GM12872 (cell line): ENCODE results near the gene TMEM108.

ENCODE experiments used
- TF ChIP-seq, protein P1 (sequence below): IDR thresholded peaks from 3 replicates; pipeline ENCODE4 v1.5.1; 2011; ENCODE audit warnings: low read depth, mild to moderate bottlenecking, low read length, moderate library complexity; ENCODE audit not compliant: insufficient read depth

The TMEM108 gene

DNA sequence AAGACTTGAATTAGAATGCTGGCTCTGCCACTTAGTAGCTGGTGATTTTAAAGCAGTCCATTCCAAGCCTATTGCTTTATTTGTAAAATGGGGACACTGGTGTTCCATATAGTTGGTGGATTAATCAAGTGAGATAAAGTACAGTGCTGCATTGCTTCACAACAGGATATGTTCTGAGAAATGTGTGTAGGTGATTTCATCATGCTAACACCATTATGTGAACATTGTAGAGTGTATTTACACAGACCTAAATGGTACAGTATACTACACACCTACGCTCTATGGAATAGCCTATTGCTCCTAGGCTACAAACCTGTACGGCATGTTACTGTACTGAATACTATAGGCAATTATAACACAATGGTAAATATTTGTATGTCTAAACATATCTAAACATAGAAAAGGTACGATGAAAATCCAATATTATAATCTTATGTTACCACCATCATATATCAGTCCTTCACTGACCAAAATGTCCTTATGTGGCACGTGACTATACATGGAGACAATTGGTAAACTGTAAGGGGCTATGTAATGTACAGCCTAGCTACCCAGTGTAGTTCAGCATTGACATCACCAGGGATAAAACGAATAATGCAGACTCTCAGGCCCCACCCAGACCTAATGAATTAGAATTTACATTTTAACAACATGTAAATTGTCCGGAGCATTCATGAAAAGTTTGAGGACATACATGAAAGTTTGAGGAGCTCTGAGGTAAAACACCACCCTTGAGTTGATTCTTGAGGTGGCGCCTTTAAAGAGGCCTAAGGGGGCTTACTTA, 240.3 kb downstream of the TMEM108 start:
- TF ChIP-seq, protein P1, sequence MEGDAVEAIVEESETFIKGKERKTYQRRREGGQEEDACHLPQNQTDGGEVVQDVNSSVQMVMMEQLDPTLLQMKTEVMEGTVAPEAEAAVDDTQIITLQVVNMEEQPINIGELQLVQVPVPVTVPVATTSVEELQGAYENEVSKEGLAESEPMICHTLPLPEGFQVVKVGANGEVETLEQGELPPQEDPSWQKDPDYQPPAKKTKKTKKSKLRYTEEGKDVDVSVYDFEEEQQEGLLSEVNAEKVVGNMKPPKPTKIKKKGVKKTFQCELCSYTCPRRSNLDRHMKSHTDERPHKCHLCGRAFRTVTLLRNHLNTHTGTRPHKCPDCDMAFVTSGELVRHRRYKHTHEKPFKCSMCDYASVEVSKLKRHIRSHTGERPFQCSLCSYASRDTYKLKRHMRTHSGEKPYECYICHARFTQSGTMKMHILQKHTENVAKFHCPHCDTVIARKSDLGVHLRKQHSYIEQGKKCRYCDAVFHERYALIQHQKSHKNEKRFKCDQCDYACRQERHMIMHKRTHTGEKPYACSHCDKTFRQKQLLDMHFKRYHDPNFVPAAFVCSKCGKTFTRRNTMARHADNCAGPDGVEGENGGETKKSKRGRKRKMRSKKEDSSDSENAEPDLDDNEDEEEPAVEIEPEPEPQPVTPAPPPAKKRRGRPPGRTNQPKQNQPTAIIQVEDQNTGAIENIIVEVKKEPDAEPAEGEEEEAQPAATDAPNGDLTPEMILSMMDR: no peak

DNA sequence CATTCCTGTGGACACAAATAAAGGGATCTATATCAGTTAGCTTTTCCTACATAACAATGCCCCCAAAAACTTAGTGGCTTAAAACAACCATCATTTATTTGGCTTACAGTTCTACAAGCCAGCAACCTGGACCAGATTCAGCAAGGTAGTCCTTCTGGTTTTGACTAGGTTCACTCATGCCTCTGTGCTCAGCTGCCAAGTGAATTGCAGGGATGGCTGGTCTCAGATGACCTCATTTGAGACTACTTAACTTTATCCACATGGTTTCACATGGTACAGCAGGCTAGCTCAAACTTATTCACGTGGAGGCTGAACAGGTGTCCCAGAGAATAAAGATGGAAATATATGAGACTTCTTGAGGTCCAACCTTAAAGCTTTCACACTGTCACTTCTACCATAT, 242.4 kb downstream of the TMEM108 start:
- TF ChIP-seq, protein P1: no peak

DNA sequence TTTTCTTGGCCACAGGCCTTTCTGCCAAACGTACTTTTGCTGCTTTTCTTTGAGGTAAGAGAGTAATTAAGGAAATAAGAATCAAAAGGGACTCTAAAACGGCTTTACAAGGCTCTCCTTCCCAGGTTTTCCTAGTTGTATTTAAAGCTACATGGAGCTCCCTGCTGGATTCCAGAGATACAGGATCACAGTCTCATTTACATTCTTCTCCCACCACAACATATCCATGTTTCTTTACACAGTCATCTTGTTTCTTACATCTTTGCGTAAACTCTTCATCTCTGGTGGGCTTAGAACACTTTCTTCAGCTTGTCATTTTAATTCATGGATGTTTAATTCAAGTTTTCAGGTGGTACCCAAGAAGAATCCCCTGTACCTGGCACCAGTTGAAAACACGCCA, 244.0 kb downstream of the TMEM108 start:
- TF ChIP-seq, protein P1: no peak

DNA sequence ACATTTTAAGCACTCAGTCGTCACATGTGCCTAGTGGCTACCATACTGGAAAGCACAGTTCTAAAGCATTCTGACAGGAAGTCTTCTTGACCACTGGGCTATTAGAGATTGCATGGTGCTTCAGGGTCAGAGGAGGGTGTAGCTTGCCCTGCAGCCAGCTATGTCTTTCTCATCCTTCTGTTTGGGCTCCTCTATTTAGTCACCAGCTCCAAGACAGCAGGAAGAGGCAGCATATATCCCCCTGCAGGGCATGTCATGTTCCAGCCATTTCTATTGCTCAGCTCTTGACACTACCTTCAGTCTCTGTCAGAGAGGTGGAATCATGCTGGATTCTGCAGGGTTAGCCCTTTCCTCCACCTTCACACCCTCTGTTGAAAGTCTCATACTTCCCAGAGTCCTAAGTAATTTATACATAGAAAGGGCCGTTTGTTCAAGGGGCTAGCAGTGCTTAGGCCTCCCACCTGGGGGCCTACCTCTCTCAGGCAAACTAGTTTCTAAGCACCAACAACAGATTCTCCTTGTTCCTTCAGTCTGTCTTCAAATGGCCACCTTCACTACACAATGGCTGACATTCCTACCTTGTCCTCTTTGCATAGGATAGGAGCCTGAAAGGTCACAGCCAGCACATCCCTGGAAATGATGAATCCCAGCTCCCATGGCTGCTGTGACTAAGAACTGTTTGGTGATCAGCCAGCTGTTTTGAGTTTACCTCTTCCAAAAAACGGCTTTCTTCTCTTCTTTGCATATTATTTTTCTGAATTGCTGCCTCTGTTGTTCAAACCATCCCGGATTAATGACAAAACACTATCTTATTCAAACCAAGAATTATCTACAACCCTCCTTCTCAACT, 246.0 kb downstream of the TMEM108 start:
- TF ChIP-seq, protein P1: peak; percentile 27; the same call in 1 of the 3 replicates

DNA sequence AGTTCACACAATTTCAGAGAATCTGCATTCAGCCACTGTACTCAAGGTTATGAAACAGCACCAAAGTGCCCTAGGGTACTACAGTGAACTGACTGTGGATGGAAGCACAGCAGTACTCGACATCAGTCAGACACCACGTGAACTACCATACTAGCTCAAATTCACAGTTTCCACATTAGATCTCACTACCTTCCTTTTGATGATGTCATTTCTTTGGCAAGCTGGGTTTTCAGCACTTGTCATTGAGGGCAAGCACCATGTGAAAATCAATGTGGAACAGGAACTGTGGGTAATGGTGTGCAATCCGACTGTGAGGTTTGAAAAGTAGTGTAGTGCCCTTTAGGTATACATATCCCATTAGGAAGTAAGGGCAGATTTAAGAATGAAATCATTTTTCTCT, 251.1 kb downstream of the TMEM108 start:
- TF ChIP-seq, protein P1: no peak

DNA sequence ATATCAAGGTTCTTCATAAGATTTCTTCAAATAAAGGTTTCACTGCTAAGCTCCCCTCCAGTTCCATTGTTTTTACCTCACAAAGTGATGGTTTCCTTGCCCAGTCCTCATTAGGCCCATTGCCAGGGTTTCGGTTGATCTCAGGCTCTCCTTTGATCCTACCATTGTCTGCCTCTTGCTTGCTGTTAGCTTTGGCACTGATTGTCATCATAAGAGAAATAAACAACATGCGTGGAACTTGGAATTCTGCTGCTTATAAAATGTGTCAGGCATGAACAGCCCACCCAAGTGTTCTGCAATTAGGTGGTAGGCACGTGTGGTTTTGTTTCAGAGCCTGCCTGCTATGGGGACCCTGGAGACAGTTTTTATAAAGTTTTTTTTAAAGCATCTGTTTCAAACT, 254.1 kb downstream of the TMEM108 start:
- TF ChIP-seq, protein P1: no peak

DNA sequence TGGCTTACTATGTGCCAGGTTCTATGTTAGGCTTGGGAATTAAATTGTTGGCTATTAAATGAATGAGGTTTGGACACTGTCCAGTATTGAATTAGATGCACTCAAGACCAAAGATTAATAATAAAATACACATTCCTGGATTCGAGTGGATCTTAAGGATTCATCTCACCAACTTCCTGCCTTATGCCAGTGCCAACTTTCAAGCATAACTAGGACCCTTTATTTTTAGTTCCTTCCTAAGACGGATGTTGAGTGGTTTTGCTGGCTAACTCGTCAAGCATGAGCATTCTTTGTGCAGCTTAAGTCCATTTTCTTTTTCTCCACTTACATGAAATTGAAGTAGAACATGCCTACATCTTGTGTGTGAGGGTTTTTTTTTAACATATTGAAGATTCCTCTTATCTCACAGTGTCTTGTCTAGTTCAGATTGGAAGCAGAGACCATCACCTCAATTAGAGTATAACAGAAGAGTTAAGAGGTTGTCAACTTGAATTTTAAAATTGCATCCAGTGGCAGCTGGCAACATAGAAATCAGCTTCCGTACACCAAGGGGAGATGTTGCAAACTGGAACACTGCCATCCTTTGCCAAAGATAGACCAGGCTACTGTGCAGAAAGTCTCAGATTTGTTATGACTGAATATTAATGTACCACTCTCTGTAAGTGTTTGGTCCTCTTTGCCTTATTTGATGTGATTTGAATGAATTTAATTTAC, 255.4 kb downstream of the TMEM108 start:
- TF ChIP-seq, protein P1: no peak
